Panc1 (cell line): ENCODE results near the gene LAG3. TPM values are rescaled to one million over a fixed set of nuclear protein-coding genes. Genes with fewer than 3 reads are reported as not detected.

ENCODE experiments used
- ATAC-seq: fragments of 200-7000 bp; cut with Tn5 transposase; 2 replicates; pipeline ENCODE4 v1.9.1; 2020; ENCODE audit warnings: mild to moderate bottlenecking, moderate library complexity
- BruUV-seq: library from RNA; stranded (reverse); fragments of 400-500 nt; replicated peaks from 2 replicates; lab custom pipeline; 2021; lab: Mats Ljungman, UMichigan
- CTCF ChIA-PET: fragments of 300-600 bp; sonication (Branson Sonifier 250); formaldehyde crosslinking; loops from one replicate; lab custom pipeline; 2022; ENCODE audit warnings: antibody characterized with exemption; lab: Charles Lee
- POLR2A ChIA-PET: fragments of 300-600 bp; sonication (Branson Sonifier 250); formaldehyde crosslinking; loops from one replicate; lab custom pipeline; 2022; ENCODE audit warnings: antibody characterized with exemption; lab: Charles Lee
- DNase-seq: peaks from one replicate; pipeline ENCODE4 v3.0.0-alpha.2; 2010; ENCODE audit warnings: low read depth, low spot score
- H3K27ac ChIP-seq: 2 replicates; pipeline ENCODE4 v1.5.1; 2011; ENCODE audit warnings: mild to moderate bottlenecking, low read length, inconsistent platforms
- H3K27me3 ChIP-seq: fragments of 200-500 bp; sonication (Bioruptor generic); 2 replicates; pipeline ENCODE4 v1.6.0; 2014; ENCODE audit warnings: low read length, inconsistent platforms; ENCODE audit not compliant: control insufficient read depth, insufficient read depth
- H3K36me3 ChIP-seq: fragments of 200-500 bp; sonication (Bioruptor generic); 2 replicates; pipeline ENCODE4 v1.5.1; 2014; ENCODE audit warnings: inconsistent platforms, mild to moderate bottlenecking, low read length, moderate library complexity; ENCODE audit not compliant: control insufficient read depth, insufficient read depth
- H3K4me1 ChIP-seq: 2 replicates; pipeline ENCODE4 v1.5.1; 2011; ENCODE audit warnings: inconsistent platforms, mild to moderate bottlenecking, low read length, moderate library complexity; ENCODE audit not compliant: control insufficient read depth, insufficient read depth
- H3K4me3 ChIP-seq, 2 experiments: 2 replicates each; pipeline ENCODE4 v1.5.1; 2011 to 2012; ENCODE audit warnings: low read depth in 2 of 2, low read length in 2 of 2, mild to moderate bottlenecking in 2 of 2, inconsistent platforms in 1 of 2, moderate library complexity in 1 of 2
- H3K9me3 ChIP-seq: fragments of 200-500 bp; sonication (Bioruptor generic); 2 replicates; pipeline ENCODE4 v1.5.1; 2014; ENCODE audit warnings: low read depth, mild to moderate bottlenecking, inconsistent platforms, low read length, moderate library complexity; ENCODE audit not compliant: control insufficient read depth, insufficient read depth
- POLR2AphosphoS5 ChIP-seq: IDR thresholded peaks from 2 replicates; pipeline ENCODE4 v1.6.1; 2012; ENCODE audit warnings: mild to moderate bottlenecking, low read depth, low read length, moderate library complexity
- SIN3A ChIP-seq: IDR thresholded peaks from 2 replicates; pipeline ENCODE4 v1.6.1; 2012; ENCODE audit warnings: low read depth, mild to moderate bottlenecking, low read length, moderate library complexity, borderline replicate concordance; ENCODE audit not compliant: insufficient read depth
- TCF7L2 ChIP-seq: IDR thresholded peaks from 2 replicates; pipeline ENCODE4 v1.6.1; 2011; ENCODE audit warnings: mild to moderate bottlenecking, low read depth, low read length, inconsistent platforms
- in situ Hi-C: cut with HindIII; loops from 2 replicates; pipeline ENCODE4 v1.10.0; 2016; ENCODE audit warnings: low sequenced_read_pairs, low pct_unique_long_range_greater_than_20kb
- intact Hi-C: fragments of 100-400 bp; cut with micrococcal nuclease; formaldehyde crosslinking; loops from one replicate; pipeline ENCODE4 v1.10.0; 2022; ENCODE audit not compliant: unreplicated experiment
- total RNA-seq: library from RNA; stranded (reverse); gene quantifications from one replicate; pipeline ENCODE4 v1.2.1, GENCODE V29; 2021; ENCODE audit not compliant: unreplicated experiment
- TF ChIP-seq, protein P1 (sequence below): fragments of 450-650 bp; IDR thresholded peaks from 2 replicates; pipeline ENCODE4 v1.5.1; 2017; ENCODE audit warnings: mild to moderate bottlenecking
- TF ChIP-seq, protein P2 (sequence below), 2 experiments: IDR thresholded peaks; 2 replicates each; pipeline ENCODE4 v1.6.1; 2011 to 2012; ENCODE audit warnings: low read depth in 2 of 2, control low read depth in 1 of 2, low read length in 1 of 2, mild to moderate bottlenecking in 1 of 2, moderate library complexity in 1 of 2; ENCODE audit not compliant: insufficient read depth in 1 of 2

The LAG3 gene
- total RNA-seq, 1 experiment from 2014 or later: 2.7 TPM

DNA sequence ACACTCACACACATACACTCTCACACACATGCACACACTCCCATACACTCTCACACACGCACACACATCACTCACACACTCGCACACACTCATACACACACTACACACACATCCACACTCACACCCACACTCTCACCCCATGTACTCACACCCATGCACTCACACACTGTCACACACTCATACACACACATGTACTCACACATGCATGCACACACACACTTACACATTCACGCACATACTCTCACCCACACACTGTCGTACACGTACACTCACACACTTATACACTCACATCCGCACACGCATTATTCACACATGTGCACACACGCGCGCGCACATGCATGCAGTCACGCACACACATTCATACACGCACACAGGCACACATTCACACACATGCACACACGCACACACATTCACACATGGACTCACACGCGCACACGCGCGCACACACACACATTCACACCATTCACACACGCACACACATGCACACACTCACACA is 45.4 kb downstream of the LAG3 start:
- Histone ChIP-seq H3K4me3 (no peak overlapping the region), H3K36me3 (no peaks in the 10 kb centered on the region), H3K9me3 (no peaks in the 10 kb centered on the region), H3K4me1 (no peaks in the 10 kb centered on the region), H3K27ac (no peak overlapping the region), H3K27me3 (no peaks in the 10 kb centered on the region)
- TF ChIP-seq TCF7L2 (no peak), POLR2AphosphoS5 (no peak)
- TF ChIP-seq, protein P1, sequence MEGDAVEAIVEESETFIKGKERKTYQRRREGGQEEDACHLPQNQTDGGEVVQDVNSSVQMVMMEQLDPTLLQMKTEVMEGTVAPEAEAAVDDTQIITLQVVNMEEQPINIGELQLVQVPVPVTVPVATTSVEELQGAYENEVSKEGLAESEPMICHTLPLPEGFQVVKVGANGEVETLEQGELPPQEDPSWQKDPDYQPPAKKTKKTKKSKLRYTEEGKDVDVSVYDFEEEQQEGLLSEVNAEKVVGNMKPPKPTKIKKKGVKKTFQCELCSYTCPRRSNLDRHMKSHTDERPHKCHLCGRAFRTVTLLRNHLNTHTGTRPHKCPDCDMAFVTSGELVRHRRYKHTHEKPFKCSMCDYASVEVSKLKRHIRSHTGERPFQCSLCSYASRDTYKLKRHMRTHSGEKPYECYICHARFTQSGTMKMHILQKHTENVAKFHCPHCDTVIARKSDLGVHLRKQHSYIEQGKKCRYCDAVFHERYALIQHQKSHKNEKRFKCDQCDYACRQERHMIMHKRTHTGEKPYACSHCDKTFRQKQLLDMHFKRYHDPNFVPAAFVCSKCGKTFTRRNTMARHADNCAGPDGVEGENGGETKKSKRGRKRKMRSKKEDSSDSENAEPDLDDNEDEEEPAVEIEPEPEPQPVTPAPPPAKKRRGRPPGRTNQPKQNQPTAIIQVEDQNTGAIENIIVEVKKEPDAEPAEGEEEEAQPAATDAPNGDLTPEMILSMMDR: no peak
- TF ChIP-seq, protein P2, sequence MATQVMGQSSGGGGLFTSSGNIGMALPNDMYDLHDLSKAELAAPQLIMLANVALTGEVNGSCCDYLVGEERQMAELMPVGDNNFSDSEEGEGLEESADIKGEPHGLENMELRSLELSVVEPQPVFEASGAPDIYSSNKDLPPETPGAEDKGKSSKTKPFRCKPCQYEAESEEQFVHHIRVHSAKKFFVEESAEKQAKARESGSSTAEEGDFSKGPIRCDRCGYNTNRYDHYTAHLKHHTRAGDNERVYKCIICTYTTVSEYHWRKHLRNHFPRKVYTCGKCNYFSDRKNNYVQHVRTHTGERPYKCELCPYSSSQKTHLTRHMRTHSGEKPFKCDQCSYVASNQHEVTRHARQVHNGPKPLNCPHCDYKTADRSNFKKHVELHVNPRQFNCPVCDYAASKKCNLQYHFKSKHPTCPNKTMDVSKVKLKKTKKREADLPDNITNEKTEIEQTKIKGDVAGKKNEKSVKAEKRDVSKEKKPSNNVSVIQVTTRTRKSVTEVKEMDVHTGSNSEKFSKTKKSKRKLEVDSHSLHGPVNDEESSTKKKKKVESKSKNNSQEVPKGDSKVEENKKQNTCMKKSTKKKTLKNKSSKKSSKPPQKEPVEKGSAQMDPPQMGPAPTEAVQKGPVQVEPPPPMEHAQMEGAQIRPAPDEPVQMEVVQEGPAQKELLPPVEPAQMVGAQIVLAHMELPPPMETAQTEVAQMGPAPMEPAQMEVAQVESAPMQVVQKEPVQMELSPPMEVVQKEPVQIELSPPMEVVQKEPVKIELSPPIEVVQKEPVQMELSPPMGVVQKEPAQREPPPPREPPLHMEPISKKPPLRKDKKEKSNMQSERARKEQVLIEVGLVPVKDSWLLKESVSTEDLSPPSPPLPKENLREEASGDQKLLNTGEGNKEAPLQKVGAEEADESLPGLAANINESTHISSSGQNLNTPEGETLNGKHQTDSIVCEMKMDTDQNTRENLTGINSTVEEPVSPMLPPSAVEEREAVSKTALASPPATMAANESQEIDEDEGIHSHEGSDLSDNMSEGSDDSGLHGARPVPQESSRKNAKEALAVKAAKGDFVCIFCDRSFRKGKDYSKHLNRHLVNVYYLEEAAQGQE (IDR thresholded peaks at IDR 0.05; ENCODE audit: insufficient read depth in 1 of 2, low read depth in 2 of 2, low read length in 1 of 2): no peak
- no TSS peak for BruUV-seq
- intact Hi-C loops: no loop called here
- in situ Hi-C loops: no loop called here
- DNase-seq (no peak), ATAC-seq (no peak)
- CTCF ChIA-PET: no interaction called here
- POLR2A ChIA-PET: no interaction called here

DNA sequence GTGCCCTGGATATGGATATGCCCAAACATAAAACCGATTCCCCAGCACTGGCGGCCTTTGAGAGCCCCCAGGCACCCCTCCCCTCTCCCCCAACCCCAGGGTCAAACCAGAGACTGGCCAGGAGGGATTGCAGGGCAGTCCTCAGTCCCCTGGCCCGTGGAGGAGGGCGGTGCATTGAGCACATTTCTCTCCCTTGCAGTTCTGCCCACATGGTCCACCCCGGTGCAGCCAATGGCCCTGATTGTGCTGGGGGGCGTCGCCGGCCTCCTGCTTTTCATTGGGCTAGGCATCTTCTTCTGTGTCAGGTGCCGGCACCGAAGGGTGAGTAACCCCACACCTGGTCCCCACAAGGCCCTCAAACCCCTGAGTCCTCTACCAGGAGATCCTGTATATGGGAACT is 45.9 kb downstream of the LAG3 start:
- no peaks in the 10 kb centered on the region for H3K9me3 ChIP-seq
- H3K27ac ChIP-seq: no peak overlapping the region
- BruUV-seq: no TSS peak
- H3K4me3 ChIP-seq: no peak overlapping the region
- CTCF ChIA-PET: no interaction called here
- TF ChIP-seq, protein P1: no peak
- TF ChIP-seq, protein P2 (IDR thresholded peaks at IDR 0.05; ENCODE audit: insufficient read depth in 1 of 2, low read depth in 2 of 2, low read length in 1 of 2): no peak
- TF ChIP-seq SIN3A (no peak), POLR2AphosphoS5 (no peak), TCF7L2 (no peak)
- POLR2A ChIA-PET: no interaction called here
- H3K4me1 ChIP-seq: no peaks in the 10 kb centered on the region
- no peak for DNase-seq
- intact Hi-C loops (no loop called here), in situ Hi-C loops (no loop called here)
- H3K36me3 ChIP-seq: no peaks in the 10 kb centered on the region
- no peaks in the 10 kb centered on the region for H3K27me3 ChIP-seq
- no peak for ATAC-seq
